ENCODE measurements around the gene MORN4. TPM values are rescaled to one million over a fixed set of nuclear protein-coding genes. Genes with fewer than 3 reads are reported as not detected.
"Not testable (repeated sequence)": the region's sequence is repeated elsewhere in the genome, so short reads cannot be mapped to it uniquely, and the experiment has no call there.

Gene MORN4
- total RNA-seq, 6 experiments from 2014 or later: 0.69 to 3.9 (median 1.6) TPM

GRCh38 chr10:97583476-97583875, 49.8 kb downstream of the MORN4 start:
- intact Hi-C loops (cut with DNase I): no loop called here
- H3K9me3 ChIP-seq: no peaks in the 10 kb centered on the region
- no peak for TF ChIP-seq CTCF (IDR thresholded peaks at IDR 0.05)
- no peaks in the 10 kb centered on the region for H3K36me3 ChIP-seq
- 86% methylated on average over 5 of the region's 13 CpGs for WGBS (ENCODE audit: insufficient coverage, low coverage, low lambda C conversion rate, missing lambda C conversion rate)
- no peaks in the 10 kb centered on the region for H3K27me3 ChIP-seq
- DNase-seq (no peak), ATAC-seq (no peak)
- peaks cover 0 to 22% (median 3%) of the 10 kb centered on the region in 4 donors for H3K4me1 ChIP-seq
- no peak overlapping the region for H3K4me3 ChIP-seq
- H3K27ac ChIP-seq: peak overlapping the region in 2 of 3 donors; percentile 95 to 96

- H3K4me3 ChIP-seq: no peak overlapping the region
- TF ChIP-seq CTCF (IDR thresholded peaks at IDR 0.05) (no peak), POLR2A (IDR thresholded peaks at IDR 0.05) (no peak)
- no peak overlapping the region for H3K27ac ChIP-seq
- H3K36me3 ChIP-seq: no peaks in the 10 kb centered on the region
- WGBS (ENCODE audit: insufficient coverage, low coverage, low lambda C conversion rate, missing lambda C conversion rate): no CpG with 5 or more reads among the region's 8 CpGs
- peaks cover 0 to 13% (median 3%) of the 10 kb centered on the region in 4 donors for H3K4me1 ChIP-seq
- H3K27me3 ChIP-seq: no peaks in the 10 kb centered on the region
- ATAC-seq: no peak
- no peak for DNase-seq
- intact Hi-C loops (cut with DNase I): no loop called here
- H3K9me3 ChIP-seq: no peaks in the 10 kb centered on the region
Observed at GRCh38 chr10:97582169-97582568, 51.1 kb downstream of the MORN4 start.

DNA sequence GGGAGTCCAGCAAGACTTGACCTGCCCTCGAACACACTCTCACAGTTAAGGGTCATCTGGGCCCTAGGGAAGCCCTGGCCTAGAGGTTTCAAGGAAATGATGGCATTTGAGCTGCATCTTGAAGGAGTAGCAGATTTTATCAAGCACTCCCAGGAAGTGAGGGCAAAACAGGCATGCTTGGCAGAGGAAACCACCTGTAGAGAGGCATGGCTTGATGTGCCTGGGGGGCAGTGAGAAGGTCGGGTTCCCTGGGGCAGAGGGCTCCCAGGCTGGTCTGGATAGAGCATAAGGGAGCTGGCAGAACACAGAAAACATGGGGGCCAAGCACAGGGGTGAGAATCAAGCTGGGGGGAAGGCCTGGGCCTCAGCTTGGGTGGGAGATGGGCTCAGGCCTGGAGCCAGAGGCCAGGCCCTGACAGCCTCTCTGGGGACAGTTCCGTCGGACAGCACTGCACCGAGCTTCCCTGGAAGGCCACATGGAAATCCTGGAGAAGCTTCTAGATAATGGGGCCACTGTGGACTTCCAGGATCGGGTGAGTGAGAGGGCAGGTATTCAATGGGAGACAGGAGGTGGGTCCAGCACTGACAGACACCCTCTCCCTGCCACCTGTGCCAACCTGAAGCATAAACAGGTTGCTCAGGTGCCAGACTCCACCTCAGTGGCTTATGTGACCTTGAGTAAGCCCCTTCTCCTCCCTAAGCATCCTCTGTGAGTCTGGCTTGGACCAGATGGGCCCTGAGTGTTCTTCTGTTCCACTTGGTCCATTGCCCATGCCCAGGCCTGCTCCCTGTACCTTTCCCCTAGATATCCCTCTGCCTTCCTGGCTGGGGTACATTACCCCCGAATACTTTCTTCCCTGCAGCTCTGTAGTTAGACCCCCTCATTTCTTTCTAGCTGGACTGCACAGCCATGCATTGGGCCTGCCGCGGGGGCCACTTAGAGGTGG, 52.6 kb downstream of the MORN4 start:
- Histone ChIP-seq H3K4me3 (no peak overlapping the region), H3K27ac (no peak overlapping the region), H3K9me3 (no peaks in the 10 kb centered on the region), H3K36me3 (no peaks in the 10 kb centered on the region), H3K27me3 (no peaks in the 10 kb centered on the region), H3K4me1 (peaks cover 0 to 6% (median 2%) of the 10 kb centered on the region in 4 donors)
- intact Hi-C loops (cut with DNase I): no loop called here
- no peak for ATAC-seq
- TF ChIP-seq POLR2A (IDR thresholded peaks at IDR 0.05): no peak
- 96% methylated on average over 5 of the region's 9 CpGs for WGBS (ENCODE audit: insufficient coverage, low coverage, low lambda C conversion rate, missing lambda C conversion rate)
- no peak for DNase-seq

GRCh38 chr10:97578171-97578844, 55.0 kb downstream of the MORN4 start:
- no peaks in the 10 kb centered on the region for H3K36me3 ChIP-seq
- no peaks in the 10 kb centered on the region for H3K9me3 ChIP-seq
- ATAC-seq (no peak), DNase-seq (no peak)
- no peaks in the 10 kb centered on the region for H3K27me3 ChIP-seq
- peaks cover 0 to 11% (median 5%) of the 10 kb centered on the region in 4 donors for H3K4me1 ChIP-seq
- H3K27ac ChIP-seq: no peak overlapping the region
- TF ChIP-seq CTCF (IDR thresholded peaks at IDR 0.05) (no peak), POLR2A (IDR thresholded peaks at IDR 0.05) (no peak)
- 66% methylated on average over 4 of the region's 40 CpGs for WGBS (ENCODE audit: insufficient coverage, low coverage, low lambda C conversion rate, missing lambda C conversion rate)
- no peak overlapping the region for H3K4me3 ChIP-seq
- intact Hi-C loops (cut with DNase I): no loop called here

DNA sequence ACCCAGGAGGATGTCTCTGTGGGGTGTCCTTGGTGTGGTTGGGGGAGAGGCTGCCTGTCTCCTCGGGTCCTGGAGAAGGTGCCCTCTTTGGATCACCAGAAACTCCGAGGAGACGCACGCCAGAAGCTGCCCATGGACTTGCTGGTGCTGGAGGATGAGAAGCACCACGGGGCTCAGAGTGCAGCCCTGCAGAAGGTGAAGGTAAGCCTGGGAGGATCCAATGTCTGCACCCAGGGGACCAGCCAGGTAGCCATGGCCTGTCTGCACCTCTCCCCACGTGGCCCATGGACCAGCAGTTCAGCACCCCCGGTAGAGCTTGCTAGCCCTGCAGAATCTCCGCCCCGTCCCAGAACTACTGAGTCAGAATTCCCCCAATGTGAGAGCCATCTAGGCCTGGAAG, 55.6 kb downstream of the MORN4 start:
- intact Hi-C loops (cut with DNase I): no loop called here

DNA sequence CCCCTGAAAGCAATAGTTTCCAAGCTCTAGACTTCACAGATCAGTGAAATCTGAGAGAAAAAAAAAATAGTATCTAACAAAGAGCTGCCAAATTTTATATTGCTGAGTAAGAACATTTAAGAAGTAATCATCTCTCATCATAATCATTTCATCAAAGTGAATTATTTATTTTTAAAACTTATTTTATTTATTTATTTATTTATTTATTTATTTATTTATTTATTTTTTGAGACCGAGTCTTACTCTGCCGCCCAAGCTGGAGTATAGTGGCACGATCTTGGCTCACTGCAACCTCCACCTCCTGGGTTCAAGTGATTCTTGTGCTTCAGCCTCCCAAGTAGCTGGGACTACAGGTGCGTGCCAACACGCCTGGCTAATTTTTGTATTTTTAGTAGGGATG, 56.8 kb downstream of the MORN4 start:
- H3K4me1 ChIP-seq: peaks cover 0 to 19% (median 8%) of the 10 kb centered on the region in 4 donors
- intact Hi-C loops (cut with DNase I); DNase-seq; H3K36me3 ChIP-seq; H3K27me3 ChIP-seq; H3K9me3 ChIP-seq; ATAC-seq; H3K4me3 ChIP-seq; H3K27ac ChIP-seq: not testable (repeated sequence)
- WGBS (ENCODE audit: insufficient coverage, low coverage, low lambda C conversion rate, missing lambda C conversion rate): 54% methylated on average over 5 of the region's 5 CpGs

More for the DNA sequence above, 55.6 kb downstream of the MORN4 start:
- no peaks in the 10 kb centered on the region for H3K27me3 ChIP-seq
- peaks cover 0 to 11% (median 5%) of the 10 kb centered on the region in 4 donors for H3K4me1 ChIP-seq
- no peak overlapping the region for H3K4me3 ChIP-seq
- DNase-seq (no peak), ATAC-seq (no peak)
- TF ChIP-seq POLR2A (IDR thresholded peaks at IDR 0.05) (no peak), CTCF (IDR thresholded peaks at IDR 0.05) (no peak)
- H3K27ac ChIP-seq: no peak overlapping the region
- H3K9me3 ChIP-seq: no peaks in the 10 kb centered on the region
- no CpG with 5 or more reads among the region's 9 CpGs for WGBS (ENCODE audit: insufficient coverage, low coverage, low lambda C conversion rate, missing lambda C conversion rate)
- no peaks in the 10 kb centered on the region for H3K36me3 ChIP-seq
